HCT116 (cell line): ENCODE data around the gene KCMF1. TPM values are rescaled to one million over a fixed set of nuclear protein-coding genes. Genes with fewer than 3 reads are reported as not detected.

Source experiments
- ATAC-seq: fragments of 200-7000 bp; cut with Tn5 transposase; 2 replicates; pipeline ENCODE4 v1.9.1; 2020; ENCODE audit warnings: mild to moderate bottlenecking, moderate library complexity
- BruUV-seq: library from RNA; stranded (reverse); fragments of 400-500 nt; replicated peaks from 2 replicates; lab custom pipeline; 2021; lab: Mats Ljungman, UMichigan
- CTCF ChIA-PET: fragments of 300-600 bp; sonication (Branson Sonifier 250); formaldehyde crosslinking; loops from one replicate; lab custom pipeline; 2021; ENCODE audit warnings: antibody characterized with exemption; lab: Charles Lee
- POLR2A ChIA-PET: fragments of 300-600, 350-600 bp; sonication (Branson Sonifier 250); formaldehyde crosslinking; loops from one replicate; lab custom pipeline; 2021; ENCODE audit warnings: antibody characterized with exemption; lab: Charles Lee
- RAD21 ChIA-PET, 2 experiments: fragments of 300-600 bp; sonication (Branson Sonifier 250); formaldehyde crosslinking; loops; one replicate each; lab custom pipeline; 2023; ENCODE audit warnings: low total read pairs in 2 of 2; ENCODE audit not compliant: uncharacterized antibody in 2 of 2, unreplicated experiment in 2 of 2, low non-redundant PET in 1 of 2; lab: Charles Lee
- DNase-seq: peaks from one replicate; pipeline ENCODE4 v3.0.0-alpha.2; 2010; ENCODE audit warnings: low read depth, low spot score
- H2AFZ ChIP-seq: fragments of 200-600 bp; shearing (Covaris generic), sonication (generic); 2 replicates; pipeline ENCODE4 v1.6.1; 2017; ENCODE audit warnings: low read depth, mixed run types, mixed read lengths, antibody characterized with exemption, low read length; ENCODE audit not compliant: poor library complexity, severe bottlenecking
- H3K27ac ChIP-seq: 2 replicates; pipeline ENCODE4 v1.5.1; 2012; ENCODE audit warnings: low read depth, low read length
- H3K27me3 ChIP-seq: fragments of 200-600 bp; sonication (generic); 2 replicates; pipeline ENCODE4 v1.6.1; 2016; ENCODE audit warnings: mixed run types, low read length, mixed read lengths; ENCODE audit not compliant: insufficient read depth
- H3K36me3 ChIP-seq, 2 experiments: fragments of 200-500 bp in 1 of 2; fragments of 200-600 bp in 1 of 2; sonication (Bioruptor generic) in 1 of 2; sonication (generic) in 1 of 2; 2 replicates each; pipeline versions ENCODE4 v1.5.1 to v1.6.1; 2014 to 2016; ENCODE audit warnings: low read length in 2 of 2, inconsistent platforms in 1 of 2, mixed read lengths in 1 of 2, mixed run types in 1 of 2; ENCODE audit not compliant: insufficient read depth in 2 of 2, control insufficient read depth in 1 of 2
- H3K4me1 ChIP-seq, 2 experiments: fragments of 200-600 bp in 1 of 2; sonication (generic) in 1 of 2; 2 replicates each; pipeline versions ENCODE4 v1.5.1 to v1.6.1; 2012 to 2017; ENCODE audit warnings: low read length in 2 of 2, inconsistent platforms in 1 of 2, mild to moderate bottlenecking in 1 of 2, mixed read lengths in 1 of 2, mixed run types in 1 of 2, moderate library complexity in 1 of 2; ENCODE audit not compliant: insufficient read depth in 2 of 2, control insufficient read depth in 1 of 2
- H3K4me2 ChIP-seq: fragments of 200-600 bp; sonication (generic); 2 replicates; pipeline ENCODE4 v1.6.1; 2017; ENCODE audit warnings: mixed run types, low read length, mixed read lengths
- H3K4me3 ChIP-seq, 2 experiments: fragments of 200-600 bp in 1 of 2; sonication (generic) in 1 of 2; replicated peaks in 1 of 2; 2 replicates each; pipeline ENCODE4 v1.5.1; 2011 to 2016; ENCODE audit warnings: low read length in 2 of 2, control low read depth in 1 of 2, low read depth in 1 of 2, mild to moderate bottlenecking in 1 of 2, mixed read lengths in 1 of 2, mixed run types in 1 of 2
- H3K79me2 ChIP-seq: fragments of 200-600 bp; sonication (generic); 2 replicates; pipeline ENCODE4 v1.6.1; 2017; ENCODE audit warnings: mild to moderate bottlenecking, mixed run types, low read length, moderate library complexity, mixed read lengths; ENCODE audit not compliant: insufficient read depth
- H3K9ac ChIP-seq: fragments of 200-600 bp; sonication (generic); 2 replicates; pipeline ENCODE4 v1.6.1; 2016; ENCODE audit warnings: low read length, mixed read lengths
- H3K9me2 ChIP-seq: fragments of 200-600 bp; sonication (generic), shearing (Covaris generic); 2 replicates; pipeline ENCODE4 v1.6.1; 2017; ENCODE audit warnings: mixed run types, mild to moderate bottlenecking, moderate library complexity; ENCODE audit not compliant: insufficient read depth
- H3K9me3 ChIP-seq, 2 experiments: fragments of 200-500 bp in 1 of 2; fragments of 200-600 bp in 1 of 2; sonication (Bioruptor generic) in 1 of 2; sonication (generic) in 1 of 2; 2 replicates each; pipeline ENCODE4 v1.6.1; 2014 to 2017; ENCODE audit warnings: low read length in 2 of 2, mixed read lengths in 2 of 2, inconsistent platforms in 1 of 2, low read depth in 1 of 2, mild to moderate bottlenecking in 1 of 2, mixed run types in 1 of 2, moderate library complexity in 1 of 2; ENCODE audit not compliant: control insufficient read depth in 1 of 2, insufficient read depth in 1 of 2
- H4K20me1 ChIP-seq: fragments of 200-600 bp; sonication (generic), shearing (Covaris generic); 2 replicates; pipeline ENCODE4 v1.6.1; 2017; ENCODE audit warnings: mixed run types, mild to moderate bottlenecking, moderate library complexity; ENCODE audit not compliant: insufficient read depth
- CTCF ChIP-seq, 3 experiments: fragments of 200-600 bp in 1 of 3; sonication (generic) in 1 of 3; IDR thresholded peaks in 2 of 3; conservative IDR thresholded peaks in 1 of 3; 2 replicates each; pipeline ENCODE4 v1.5.1; 2012 to 2017; ENCODE audit warnings: low read depth in 2 of 3, low read length in 2 of 3, antibody characterized with exemption in 1 of 3, borderline replicate concordance in 1 of 3, control low read depth in 1 of 3, mild to moderate bottlenecking in 1 of 3, mixed read lengths in 1 of 3, mixed run types in 1 of 3, moderate library complexity in 1 of 3; ENCODE audit not compliant: insufficient read depth in 1 of 3
- EZH2 ChIP-seq: fragments of 200-600 bp; sonication (generic); IDR thresholded peaks from 2 replicates; pipeline ENCODE4 v1.6.1; 2017; ENCODE audit warnings: antibody characterized with exemption, mixed run types
- JUND ChIP-seq: IDR thresholded peaks from 2 replicates; pipeline ENCODE4 v1.6.1; 2012
- RAD21 ChIP-seq: IDR thresholded peaks from 2 replicates; pipeline ENCODE4 v1.6.1; 2012; ENCODE audit warnings: low read depth, mild to moderate bottlenecking
- TCF7L2 ChIP-seq: IDR thresholded peaks from 2 replicates; pipeline ENCODE4 v1.7.0; 2011; ENCODE audit warnings: borderline replicate concordance, inconsistent platforms; ENCODE audit not compliant: insufficient read depth, insufficient read length; ENCODE audit errors: extremely low read depth
- intact Hi-C: fragments of 100-400 bp; cut with micrococcal nuclease; formaldehyde crosslinking; loops from 2 replicates; pipeline ENCODE4 v1.10.0; 2022
- total RNA-seq: library from RNA; stranded (reverse); gene quantifications from one replicate; pipeline ENCODE4 v1.2.1, GENCODE V29; 2021; ENCODE audit not compliant: unreplicated experiment

The KCMF1 gene
- total RNA-seq, 1 experiment from 2014 or later: 119 TPM

- POLR2A ChIA-PET: interaction anchor here (0.7 to 1.1 kb wide), 3 partner anchors 57 to 109 kb away, joined by 3 to 5 read pairs (median 4); no protein-coding TSS in a partner anchor
- Histone ChIP-seq H2AFZ (no peak overlapping the region), H3K4me3 (no peak overlapping the region), H3K9me3 (no peaks in the 10 kb centered on the region), H3K9me2 (no peaks in the 10 kb centered on the region), H3K36me3 (no peaks in the 10 kb centered on the region), H3K4me1 (peaks cover 23 to 38% of the 10 kb centered on the region in 2 experiments), H3K27me3 (no peaks in the 10 kb centered on the region), H3K9ac (no peak overlapping the region), H4K20me1 (peaks cover 20% of the 10 kb centered on the region; the same call in 1 of the 2 replicates), H3K79me2 (peaks cover 99% of the 10 kb centered on the region), H3K4me2 (no peak overlapping the region), H3K27ac (no peak overlapping the region)
- no TSS peak for BruUV-seq
- CTCF ChIA-PET: interaction anchor here (1.0 kb wide), 1 partner anchor 43 kb away, joined by 3 read pairs; no protein-coding TSS in a partner anchor
- DNase-seq (no peak), ATAC-seq (no peak)
- intact Hi-C loops: no loop called here
- RAD21 ChIA-PET: interaction anchor here (0.6 to 1.3 kb wide), 3 partner anchors 90 to 863 kb away, joined by 3 to 5 read pairs (median 4); no protein-coding TSS in a partner anchor
- TF ChIP-seq JUND (no peak), CTCF (IDR thresholded peaks at IDR 0.05 in 2 of 3, conservative IDR thresholded peaks at IDR 0.05 in 1 of 3; ENCODE audit: borderline replicate concordance in 1 of 3, insufficient read depth in 1 of 3, low read depth in 2 of 3, low read length in 2 of 3) (peak in 2 of 3 experiments; percentile 15 to 35; a peak in 3 of 6 replicates), TCF7L2 (no peak)
Observed at GRCh38 chr2:85015653-85016360, 44.8 kb downstream of the KCMF1 start.

GRCh38 chr2:85016446-85016845 is 45.5 kb downstream of the KCMF1 start:
- Histone ChIP-seq H3K9me3 (no peaks in the 10 kb centered on the region), H3K36me3 (no peaks in the 10 kb centered on the region), H4K20me1 (peaks cover 20% of the 10 kb centered on the region; the same call in 1 of the 2 replicates), H3K27me3 (no peaks in the 10 kb centered on the region)
- TF ChIP-seq EZH2: no peak
- TF ChIP-seq RAD21: no peak
- TF ChIP-seq, all 23 proteins: peak for 0
- intact Hi-C loops: no loop called here
- H3K27ac ChIP-seq: no peak overlapping the region
- H3K79me2 ChIP-seq: peaks cover 99% of the 10 kb centered on the region
- peaks cover 23 to 38% of the 10 kb centered on the region in 2 experiments for H3K4me1 ChIP-seq
- POLR2A ChIA-PET: no interaction called here
- no peaks in the 10 kb centered on the region for H3K9me2 ChIP-seq
- no peak overlapping the region for H3K4me2 ChIP-seq
- CTCF ChIA-PET: no interaction called here
- RAD21 ChIA-PET: interaction anchor here in 1 of 2 experiments (1.3 kb wide), 1 partner anchor 91 kb away, joined by 4 read pairs; no protein-coding TSS in a partner anchor
- no peak overlapping the region for H3K9ac ChIP-seq
- no peak overlapping the region for H3K4me3 ChIP-seq
- no peak overlapping the region for H2AFZ ChIP-seq
- ATAC-seq (no peak), DNase-seq (no peak)
- no TSS peak for BruUV-seq
